ENCODE measurements around the gene KIF20A. TPM values are rescaled to one million over a fixed set of nuclear protein-coding genes. Genes with fewer than 3 reads are reported as not detected.
A peak's percentile ranks its signal among the peaks of the same experiment; 100 is the strongest.
"Not testable (repeated sequence)": the region's sequence is repeated elsewhere in the genome, so short reads cannot be mapped to it uniquely, and the experiment has no call there.

The KIF20A gene
- total RNA-seq, 1 donor from 2014 or later = 1.6 TPM

DNA sequence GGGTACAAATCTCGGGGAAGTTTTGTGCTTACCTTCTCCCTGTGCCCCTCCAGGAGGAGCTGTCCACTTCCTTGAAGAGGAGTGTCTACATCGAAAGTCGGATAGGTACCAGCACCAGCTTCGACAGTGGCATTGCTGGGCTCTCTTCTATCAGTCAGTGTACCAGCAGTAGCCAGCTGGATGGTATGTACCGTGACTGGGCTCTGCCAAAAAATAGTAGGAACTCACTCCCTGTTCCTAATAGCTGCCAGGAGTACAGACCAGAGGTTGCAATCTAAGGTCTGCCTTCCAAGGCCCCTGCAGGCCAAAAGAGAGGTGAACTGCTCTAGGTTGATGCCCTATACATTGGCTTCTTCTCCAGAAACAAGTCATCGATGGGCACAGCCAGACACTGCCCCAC, 3.9 kb downstream of the KIF20A start:
- no peak for DNase-seq (ENCODE audit: low read depth)

DNA sequence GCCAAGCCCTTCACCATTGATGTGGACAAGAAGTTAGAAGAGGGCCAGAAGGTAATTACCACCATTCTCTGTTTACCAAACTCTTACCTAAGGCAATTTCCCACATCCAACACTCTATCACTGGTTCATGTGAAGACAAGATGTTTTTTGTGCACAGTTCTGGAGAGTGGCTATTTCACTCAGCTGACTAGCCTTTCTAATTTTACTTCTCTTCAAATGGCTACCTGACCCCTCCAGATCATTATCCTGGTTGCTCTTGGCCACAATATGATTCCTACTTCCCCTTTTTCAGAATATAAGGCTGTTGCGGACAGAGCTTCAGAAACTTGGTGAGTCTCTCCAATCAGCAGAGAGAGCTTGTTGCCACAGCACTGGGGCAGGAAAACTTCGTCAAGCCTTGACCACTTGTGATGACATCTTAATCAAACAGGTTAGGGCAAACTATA, 7.1 kb downstream of the KIF20A start:
- DNase-seq (ENCODE audit: low read depth) = no peak

DNA sequence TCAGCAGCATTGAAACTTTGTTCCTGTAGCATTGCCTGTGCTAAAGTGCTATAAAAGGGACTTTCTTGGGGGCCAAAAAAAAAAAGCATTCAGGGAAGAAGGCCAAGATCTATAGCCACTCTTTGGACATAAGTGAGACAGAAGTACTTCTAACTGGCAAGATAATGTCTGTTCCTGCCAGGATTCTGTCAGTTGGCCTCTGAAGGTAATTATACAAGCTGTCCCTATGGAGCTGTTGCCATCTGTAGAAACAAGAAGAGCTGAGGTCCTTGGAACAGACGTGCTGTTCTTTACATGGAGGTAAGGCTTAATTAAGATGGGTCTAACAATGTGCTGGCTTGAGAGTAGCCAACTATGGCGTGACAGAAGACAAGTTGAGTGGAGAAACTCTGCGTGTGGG, 9.7 kb downstream of the KIF20A start:
- no peak for DNase-seq (ENCODE audit: low read depth)

DNA sequence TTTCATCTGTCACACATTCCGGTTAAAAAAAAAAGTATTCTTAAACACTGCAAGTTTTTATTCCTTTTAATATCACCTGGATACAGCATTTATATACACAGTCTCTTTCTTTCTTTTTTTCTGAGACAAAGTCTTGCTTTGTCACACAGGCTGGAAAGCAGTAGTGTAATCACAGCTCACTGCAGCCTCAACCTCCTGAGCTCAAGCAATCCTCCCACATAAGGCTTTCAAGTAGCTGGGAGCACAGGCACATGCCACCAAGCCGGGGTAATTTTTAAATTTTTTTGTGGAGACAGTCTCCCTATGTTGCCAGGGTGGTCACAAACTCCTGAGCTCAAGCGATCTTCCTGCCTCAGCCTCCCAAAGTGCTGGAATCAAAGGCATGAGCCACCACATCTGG, 13.9 kb downstream of the KIF20A start:
- DNase-seq (ENCODE audit: low read depth) = no peak

DNA sequence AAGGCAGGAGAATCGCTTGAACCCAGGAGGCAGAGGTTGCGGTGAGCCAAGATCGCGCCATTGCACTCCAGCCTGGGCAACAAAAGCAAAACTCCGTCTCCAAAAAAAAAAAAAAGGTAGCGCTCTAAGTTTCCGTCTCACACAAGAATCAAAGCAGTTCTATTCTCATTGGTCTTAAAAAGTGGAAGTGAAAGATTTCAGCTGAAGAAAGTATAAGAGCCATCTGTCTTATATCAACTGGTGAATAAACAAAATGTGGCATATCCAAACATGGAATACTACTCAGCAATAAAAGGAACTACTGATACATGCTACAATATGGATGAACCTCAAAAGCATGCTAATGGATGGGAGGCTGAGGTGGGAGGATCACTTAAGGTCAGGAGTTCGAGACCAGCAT, 14.9 kb downstream of the KIF20A start:
- not testable (repeated sequence) for DNase-seq (ENCODE audit: low read depth)

DNA sequence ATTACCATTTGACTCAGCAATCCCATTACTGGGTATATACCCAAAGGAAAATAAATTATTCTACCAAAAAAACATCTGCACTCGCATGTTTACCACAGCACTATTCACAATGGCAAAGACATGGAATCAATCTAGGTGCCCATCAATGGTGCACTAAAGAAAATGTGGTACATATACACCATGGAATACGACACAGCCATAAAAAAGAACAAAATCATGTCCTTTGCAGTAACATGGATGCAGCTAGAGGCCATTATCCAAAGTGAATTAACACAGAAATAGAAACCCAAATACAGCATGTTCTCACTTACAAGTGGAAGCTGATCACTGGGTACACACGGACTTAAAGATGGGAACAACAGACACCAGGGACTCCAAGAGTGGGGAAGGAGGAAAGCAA, 32.1 kb downstream of the KIF20A start:
- no peak for DNase-seq (ENCODE audit: low read depth)

DNA sequence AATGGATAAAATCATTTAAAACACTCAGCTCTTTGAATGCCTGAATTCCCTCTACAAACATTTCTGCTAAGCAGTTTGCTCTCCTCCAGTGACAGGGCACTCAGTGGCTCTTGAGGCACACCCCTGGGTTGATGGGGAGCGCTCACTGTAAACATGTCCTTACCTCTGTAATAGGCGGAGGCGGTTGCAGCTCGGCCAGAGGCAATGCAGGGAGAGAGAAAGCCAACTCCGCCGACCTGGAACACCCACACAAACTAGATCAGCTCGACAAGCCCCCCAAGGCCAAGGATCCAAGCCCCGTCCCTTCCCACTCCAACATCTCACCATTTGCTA, 33.9 kb downstream of the KIF20A start:
- DNase-seq (ENCODE audit: low read depth) = no peak

DNA sequence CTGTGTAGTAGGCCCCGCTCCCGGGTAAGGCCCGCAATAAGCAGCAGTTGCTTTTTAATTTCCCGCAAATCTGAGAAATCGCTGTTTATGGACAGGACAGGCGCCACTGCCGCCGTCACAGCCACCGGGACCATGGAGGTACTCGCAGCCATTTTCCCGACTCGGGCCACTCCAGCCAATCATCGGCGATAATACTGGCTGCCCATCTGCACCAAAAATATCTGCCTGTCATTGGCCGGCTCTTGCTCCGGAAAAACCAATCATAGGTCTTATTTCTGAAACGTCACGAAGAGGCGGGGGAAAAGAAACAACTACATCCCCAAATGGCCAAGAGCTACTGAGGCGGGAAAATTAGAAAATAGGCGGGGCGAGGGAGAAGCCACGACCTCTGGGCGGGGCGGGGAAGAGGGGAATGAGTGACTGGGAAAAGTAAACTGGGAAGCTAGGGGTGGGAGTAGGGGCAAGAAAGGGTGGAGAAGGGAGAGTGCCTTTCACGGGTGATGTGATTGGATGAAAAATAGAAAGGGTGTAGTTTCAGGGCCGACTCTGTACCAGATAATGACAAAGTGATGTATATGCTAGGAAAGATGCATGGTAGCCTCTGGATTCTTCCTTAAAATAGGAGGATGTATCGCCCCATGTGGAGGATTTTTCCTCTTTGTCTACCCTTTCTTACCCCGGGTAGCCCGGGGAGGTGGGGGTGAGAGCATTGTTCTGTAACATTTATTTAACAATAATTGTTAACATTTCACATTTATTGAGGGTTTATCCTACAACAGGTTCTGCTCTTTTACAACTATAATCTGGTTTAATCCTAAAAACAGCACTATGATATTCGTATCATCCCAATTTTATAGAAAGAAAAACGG, 34.5 kb downstream of the KIF20A start, which contains the start of gene CDC23:
TSS of gene CDC23 (minus strand) at position 163 of the 869 bp plus-strand sequence. CDS start at position 152, 11 bp downstream.
- peak; percentile 99 for DNase-seq (ENCODE audit: low read depth)

DNA sequence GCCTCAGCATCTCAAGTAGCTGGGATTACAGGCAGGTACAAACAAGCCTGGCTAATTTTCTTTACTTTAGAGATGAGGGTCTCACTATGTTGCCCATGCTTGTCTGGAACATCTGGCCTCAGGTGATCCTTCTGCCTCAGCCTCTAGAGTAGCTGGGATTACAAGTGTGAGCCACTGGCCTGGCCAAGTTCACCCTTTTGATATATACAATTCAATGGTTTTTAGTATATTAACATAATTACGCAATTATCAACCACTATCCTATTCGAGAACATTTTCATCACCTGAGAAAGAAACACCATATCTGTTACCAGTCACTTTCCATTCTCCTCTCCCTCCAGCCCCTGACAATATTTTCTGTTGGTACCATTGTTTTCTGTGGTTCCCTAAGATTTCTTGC, 37.9 kb downstream of the KIF20A start:
- DNase-seq (ENCODE audit: low read depth) = no peak

DNA sequence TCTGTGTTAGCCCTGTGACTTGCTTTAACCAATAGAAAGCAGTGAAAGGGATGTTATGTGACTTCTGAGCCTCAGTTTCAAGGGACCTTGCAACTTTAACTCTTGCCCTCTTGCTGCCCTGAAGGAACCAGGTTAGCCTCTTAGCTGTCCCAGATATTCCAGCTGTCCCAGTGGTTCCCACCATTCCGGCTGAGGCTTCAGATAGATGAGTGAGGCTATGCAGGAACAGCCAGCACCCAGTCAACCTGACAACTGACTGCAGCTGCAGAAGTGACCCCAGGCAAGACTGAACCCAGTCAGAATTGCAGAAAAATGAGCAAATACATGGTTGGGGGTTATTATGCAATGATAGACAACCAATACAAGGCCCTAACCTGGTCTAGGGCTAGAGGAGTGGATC, 44.6 kb downstream of the KIF20A start:
- no peak for DNase-seq (ENCODE audit: low read depth)

DNA sequence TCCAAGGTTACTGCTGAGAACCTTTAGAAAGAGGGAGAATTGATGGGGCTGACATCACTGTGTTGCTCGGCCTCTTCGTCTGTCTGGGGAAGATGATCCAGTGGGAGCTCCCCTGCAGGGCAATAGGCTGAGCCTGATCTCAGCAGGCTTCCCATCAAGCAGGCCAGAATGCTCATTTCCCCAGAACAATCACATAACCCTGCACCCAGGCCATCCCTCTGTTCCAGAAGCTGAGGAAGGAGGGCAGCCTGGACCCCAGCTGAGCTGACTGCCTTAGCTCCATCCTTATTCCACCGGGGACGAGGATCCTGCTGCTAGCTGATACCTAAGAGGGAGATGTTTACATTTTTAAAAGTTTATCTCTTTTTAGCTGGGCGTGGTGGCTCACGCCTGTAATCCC, 45.8 kb downstream of the KIF20A start:
- no peak for DNase-seq (ENCODE audit: low read depth)

DNA sequence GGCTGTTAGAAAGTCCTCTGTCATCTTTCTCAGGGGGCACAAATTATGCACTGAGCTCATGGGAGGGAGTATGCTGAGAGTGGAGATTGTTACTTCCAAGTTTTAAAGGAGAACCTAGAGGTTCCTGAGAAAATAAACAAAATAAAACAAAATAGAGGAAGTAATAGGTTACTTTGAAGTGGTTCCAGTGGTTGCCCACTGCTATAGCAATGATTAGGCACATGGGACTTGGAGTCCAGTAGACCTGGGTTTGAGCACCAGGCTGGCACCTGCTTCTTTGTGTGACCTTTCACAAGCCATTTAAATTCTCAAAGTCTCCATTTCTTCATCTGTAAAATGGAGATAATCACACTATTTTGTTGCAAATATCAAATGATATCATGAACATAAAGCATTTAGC, 48.0 kb downstream of the KIF20A start:
- DNase-seq (ENCODE audit: low read depth) = no peak

DNA sequence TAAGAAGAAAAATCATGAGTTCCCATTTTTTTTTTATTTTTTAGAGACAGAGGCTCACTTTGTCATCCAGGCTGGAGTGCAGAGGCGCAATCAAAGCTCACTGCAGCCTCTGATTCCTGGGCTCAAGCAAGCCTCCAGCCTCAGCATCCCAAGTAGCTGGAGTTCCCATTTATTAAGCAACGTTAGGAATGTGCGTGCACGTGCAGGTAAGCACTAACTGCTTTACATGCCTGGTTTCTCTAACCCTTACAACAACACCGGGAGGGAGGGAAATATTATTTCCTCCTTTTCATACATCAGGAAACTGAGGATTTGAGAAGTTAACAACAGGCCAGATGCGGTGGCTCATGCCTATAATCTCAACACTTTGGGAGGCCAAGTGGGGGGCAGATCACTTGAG, 50.5 kb downstream of the KIF20A start:
- DNase-seq (ENCODE audit: low read depth) = no peak

DNA sequence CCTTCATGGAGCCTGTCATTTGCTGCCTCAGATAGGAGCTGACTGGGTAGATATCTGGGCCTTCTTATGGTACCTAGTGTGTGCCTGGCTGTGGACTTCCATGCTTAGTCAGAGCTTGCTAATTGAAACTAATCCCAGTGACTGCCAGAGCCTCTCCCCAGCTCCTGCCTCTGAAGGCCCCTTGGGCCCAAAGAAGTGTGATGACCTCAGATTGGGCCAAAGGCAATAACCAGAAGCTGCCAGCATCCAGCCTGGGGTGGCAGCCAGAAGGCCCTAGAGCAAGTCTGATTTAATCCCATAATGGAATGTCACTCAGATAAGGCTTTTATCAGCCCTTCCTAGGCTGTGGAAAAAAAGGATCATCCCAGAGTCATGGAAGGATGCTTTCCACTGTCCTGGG, 51.3 kb downstream of the KIF20A start:
- DNase-seq (ENCODE audit: low read depth) = no peak

DNA sequence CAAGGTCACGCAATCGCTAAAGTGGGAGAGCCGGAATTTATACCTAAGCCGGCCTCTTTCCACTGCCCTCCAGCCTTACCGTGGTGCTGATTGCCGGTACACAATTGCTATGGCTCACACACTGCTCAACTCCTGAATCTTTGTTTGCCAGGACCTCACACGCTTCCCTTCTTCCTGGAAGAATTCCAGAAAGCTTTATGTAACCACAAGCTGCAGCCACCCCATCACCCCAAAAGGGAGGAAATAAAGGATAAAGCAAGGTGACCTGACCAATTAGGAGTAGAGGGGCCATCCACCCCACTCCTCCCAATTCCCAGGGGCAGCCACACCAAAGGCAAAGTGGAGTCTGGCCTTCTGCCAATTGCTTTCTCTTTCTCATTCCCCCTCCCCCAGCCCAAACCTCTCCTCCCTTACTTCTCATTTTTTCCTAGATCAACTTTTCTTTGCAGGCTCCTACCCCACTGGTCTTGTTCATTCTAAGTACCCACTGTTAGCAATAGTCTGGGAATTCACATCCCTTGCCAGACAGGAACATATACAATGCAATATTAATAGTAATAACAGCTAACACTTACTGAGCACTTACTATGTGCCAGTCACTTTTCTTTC, 52.2 kb downstream of the KIF20A start:
- no peak for DNase-seq (ENCODE audit: low read depth)

DNA sequence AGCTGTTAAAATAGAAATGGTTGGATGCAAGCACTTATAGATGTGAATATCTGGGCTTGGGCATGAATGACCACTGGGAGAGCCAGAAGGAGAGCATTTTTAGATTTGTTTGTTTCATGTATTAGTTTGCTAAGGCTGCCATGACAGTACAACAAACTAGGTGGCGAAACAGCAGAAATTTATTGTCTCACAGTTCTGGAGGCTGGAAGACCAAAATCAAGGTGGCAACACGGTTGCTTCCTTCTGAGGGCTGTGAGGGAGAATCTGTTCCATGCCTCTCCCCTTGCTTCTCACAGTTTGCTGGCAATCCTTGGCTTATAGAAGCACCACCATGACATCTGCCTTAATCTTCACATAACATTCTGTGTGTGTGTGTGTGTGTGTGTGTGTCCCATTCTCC, 54.4 kb downstream of the KIF20A start:
- DNase-seq (ENCODE audit: low read depth) = no peak

DNA sequence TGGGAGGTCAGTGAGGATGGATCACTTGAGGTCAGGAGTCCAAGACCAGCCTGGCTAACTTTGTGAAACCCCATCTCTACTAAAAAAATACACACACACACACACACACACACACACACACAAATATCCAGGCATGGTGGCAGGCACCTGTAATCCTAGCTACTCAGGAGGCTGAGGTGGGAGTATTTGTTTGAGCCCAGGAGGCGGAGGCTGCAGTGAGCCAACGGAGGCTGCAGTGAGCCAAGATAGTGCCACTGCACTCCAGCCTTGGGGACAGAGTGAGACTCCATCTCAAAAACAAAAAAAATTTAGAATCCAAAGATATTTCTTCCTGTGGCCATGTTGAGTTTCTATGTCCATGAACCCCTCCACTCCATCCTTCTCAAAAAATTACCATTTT, 55.7 kb downstream of the KIF20A start:
- no peak for DNase-seq (ENCODE audit: low read depth)

Other genes starting within 250 kb of the KIF20A start
- gene FAM13B, start 146.0 kb upstream of the KIF20A start, total RNA-seq = 14.0 and 20.6 TPM in 2 replicates
- not detected in 2 replicates for gene WNT8A, start 95.1 kb upstream of the KIF20A start, total RNA-seq
- 0.16 and 0.62 TPM in 2 replicates for gene NME5, start 39.7 kb upstream of the KIF20A start, total RNA-seq
- 37.8 and 38.1 TPM in 2 replicates for gene BRD8, start 482 bp upstream of the KIF20A start, total RNA-seq
- gene CDC23, start 34.2 kb downstream of the KIF20A start, total RNA-seq = 31.6 and 33.2 TPM in 2 replicates
- not detected in 2 replicates for gene GFRA3, start 95.5 kb downstream of the KIF20A start, total RNA-seq
- 0.05 and 0.16 TPM in 2 replicates for gene CDC25C, start 152.7 kb downstream of the KIF20A start, total RNA-seq
- gene FAM53C, start 159.2 kb downstream of the KIF20A start, total RNA-seq = 35.2 and 38.7 TPM in 2 replicates
- 33.3 and 41.4 TPM in 2 replicates for gene KDM3B, start 173.6 kb downstream of the KIF20A start, total RNA-seq

All from myocyte (in vitro differentiated cells).